Measurements from ENCODE around the gene CASP14.

Gene CASP14

GRCh38 chr19:15025217-15025616, 24.1 kb upstream of the CASP14 start:
- no peak for DNase-seq (ENCODE audit: low read depth, low spot score)
- TF ChIP-seq POLR2AphosphoS5 (IDR thresholded peaks at IDR 0.05; ENCODE audit: borderline replicate concordance, low read depth, low read length): no peak
- TF ChIP-seq FOXP2 (optimal IDR thresholded peaks at IDR 0.05; ENCODE audit: control extremely low read depth, extremely low read length, insufficient read depth): no peak
- TF ChIP-seq EZH2 (IDR thresholded peaks at IDR 0.05): no peak
- Histone ChIP-seq H3K9ac (ENCODE audit: insufficient read length) (no peak overlapping the region), H3K27ac (no peak overlapping the region), H3K36me3 (ENCODE audit: insufficient read depth, low read length) (no peaks in the 10 kb centered on the region), H3K9me3 (ENCODE audit: low read depth, low read length) (no peaks in the 10 kb centered on the region), H3K4me3 (no peak overlapping the region)

GRCh38 chr19:15028490-15028889, 20.8 kb upstream of the CASP14 start:
- TF ChIP-seq EZH2 (IDR thresholded peaks at IDR 0.05) (no peak), FOXP2 (optimal IDR thresholded peaks at IDR 0.05; ENCODE audit: control extremely low read depth, extremely low read length, insufficient read depth) (no peak), POLR2AphosphoS5 (IDR thresholded peaks at IDR 0.05; ENCODE audit: borderline replicate concordance, low read depth, low read length) (no peak)
- no peak for DNase-seq (ENCODE audit: low read depth, low spot score)
- Histone ChIP-seq H3K9me3 (ENCODE audit: low read depth, low read length) (no peaks in the 10 kb centered on the region), H3K9ac (ENCODE audit: insufficient read length) (no peak overlapping the region), H3K36me3 (ENCODE audit: insufficient read depth, low read length) (no peaks in the 10 kb centered on the region), H3K4me3 (no peak overlapping the region), H3K27ac (no peak overlapping the region)

GRCh38 chr19:15031675-15032074, 17.6 kb upstream of the CASP14 start:
- Histone ChIP-seq H3K4me3 (no peak overlapping the region), H3K27ac (no peak overlapping the region), H3K9ac (ENCODE audit: insufficient read length) (no peak overlapping the region), H3K9me3 (ENCODE audit: low read depth, low read length) (no peaks in the 10 kb centered on the region), H3K36me3 (ENCODE audit: insufficient read depth, low read length) (no peaks in the 10 kb centered on the region)
- TF ChIP-seq EZH2 (IDR thresholded peaks at IDR 0.05) (no peak), FOXP2 (optimal IDR thresholded peaks at IDR 0.05; ENCODE audit: control extremely low read depth, extremely low read length, insufficient read depth) (no peak), POLR2AphosphoS5 (IDR thresholded peaks at IDR 0.05; ENCODE audit: borderline replicate concordance, low read depth, low read length) (no peak)
- no peak for DNase-seq (ENCODE audit: low read depth, low spot score)

GRCh38 chr19:15035795-15036311, 13.4 kb upstream of the CASP14 start:
- Histone ChIP-seq H3K9ac (ENCODE audit: insufficient read length) (no peak overlapping the region), H3K9me3 (ENCODE audit: low read depth, low read length) (no peaks in the 10 kb centered on the region), H3K36me3 (ENCODE audit: insufficient read depth, low read length) (no peaks in the 10 kb centered on the region), H3K27ac (no peak overlapping the region), H3K4me3 (no peak overlapping the region)
- no peak for DNase-seq (ENCODE audit: low read depth, low spot score)
- no peak for TF ChIP-seq EZH2 (IDR thresholded peaks at IDR 0.05)
- TF ChIP-seq FOXP2 (optimal IDR thresholded peaks at IDR 0.05; ENCODE audit: control extremely low read depth, extremely low read length, insufficient read depth): no peak
- TF ChIP-seq POLR2AphosphoS5 (IDR thresholded peaks at IDR 0.05; ENCODE audit: borderline replicate concordance, low read depth, low read length): no peak

- no peak for DNase-seq (ENCODE audit: low read depth, low spot score)
- TF ChIP-seq POLR2AphosphoS5 (IDR thresholded peaks at IDR 0.05; ENCODE audit: borderline replicate concordance, low read depth, low read length): no peak
- Histone ChIP-seq H3K36me3 (ENCODE audit: insufficient read depth, low read length) (no peaks in the 10 kb centered on the region), H3K27ac (no peak overlapping the region), H3K9me3 (ENCODE audit: low read depth, low read length) (no peaks in the 10 kb centered on the region), H3K4me3 (no peak overlapping the region), H3K9ac (ENCODE audit: insufficient read length) (no peak overlapping the region)
Measured at GRCh38 chr19:15037586-15037985, 11.7 kb upstream of the CASP14 start.

GRCh38 chr19:15038294-15038693, 11.0 kb upstream of the CASP14 start:
- Histone ChIP-seq H3K36me3 (ENCODE audit: insufficient read depth, low read length) (no peaks in the 10 kb centered on the region), H3K4me3 (no peak overlapping the region), H3K27ac (peak overlapping the region; percentile 29; the same call in 1 of the 2 replicates), H3K9me3 (ENCODE audit: low read depth, low read length) (no peaks in the 10 kb centered on the region), H3K9ac (ENCODE audit: insufficient read length) (no peak overlapping the region)
- DNase-seq (ENCODE audit: low read depth, low spot score): peak; percentile 67
- TF ChIP-seq EZH2 (IDR thresholded peaks at IDR 0.05): no peak
- no peak for TF ChIP-seq POLR2AphosphoS5 (IDR thresholded peaks at IDR 0.05; ENCODE audit: borderline replicate concordance, low read depth, low read length)
- no peak for TF ChIP-seq FOXP2 (optimal IDR thresholded peaks at IDR 0.05; ENCODE audit: control extremely low read depth, extremely low read length, insufficient read depth)

GRCh38 chr19:15042003-15042402, 7.3 kb upstream of the CASP14 start:
- Histone ChIP-seq H3K36me3 (ENCODE audit: insufficient read depth, low read length) (no peaks in the 10 kb centered on the region), H3K9me3 (ENCODE audit: low read depth, low read length) (no peaks in the 10 kb centered on the region), H3K4me3 (no peak overlapping the region), H3K27ac (no peak overlapping the region), H3K9ac (ENCODE audit: insufficient read length) (no peak overlapping the region)
- no peak for DNase-seq (ENCODE audit: low read depth, low spot score)
- TF ChIP-seq EZH2 (IDR thresholded peaks at IDR 0.05): no peak
- TF ChIP-seq FOXP2 (optimal IDR thresholded peaks at IDR 0.05; ENCODE audit: control extremely low read depth, extremely low read length, insufficient read depth): no peak
- no peak for TF ChIP-seq POLR2AphosphoS5 (IDR thresholded peaks at IDR 0.05; ENCODE audit: borderline replicate concordance, low read depth, low read length)

- no peak for TF ChIP-seq FOXP2 (optimal IDR thresholded peaks at IDR 0.05; ENCODE audit: control extremely low read depth, extremely low read length, insufficient read depth)
- no peak for TF ChIP-seq EZH2 (IDR thresholded peaks at IDR 0.05)
- TF ChIP-seq POLR2AphosphoS5 (IDR thresholded peaks at IDR 0.05; ENCODE audit: borderline replicate concordance, low read depth, low read length): no peak
- H3K9ac ChIP-seq (ENCODE audit: insufficient read length): no peak overlapping the region
- H3K4me3 ChIP-seq: no peak overlapping the region
- H3K9me3 ChIP-seq (ENCODE audit: low read depth, low read length): no peaks in the 10 kb centered on the region
- no peak overlapping the region for H3K27ac ChIP-seq
- DNase-seq (ENCODE audit: low read depth, low spot score): no peak
- H3K36me3 ChIP-seq (ENCODE audit: insufficient read depth, low read length): no peaks in the 10 kb centered on the region
Measured at GRCh38 chr19:15042826-15043225, 6.5 kb upstream of the CASP14 start.

GRCh38 chr19:15045506-15045905, 3.8 kb upstream of the CASP14 start:
- H3K9me3 ChIP-seq (ENCODE audit: low read depth, low read length): no peaks in the 10 kb centered on the region
- H3K9ac ChIP-seq (ENCODE audit: insufficient read length): no peak overlapping the region
- no peak overlapping the region for H3K27ac ChIP-seq
- H3K4me3 ChIP-seq: no peak overlapping the region
- no peak for TF ChIP-seq POLR2AphosphoS5 (IDR thresholded peaks at IDR 0.05; ENCODE audit: borderline replicate concordance, low read depth, low read length)
- no peak for TF ChIP-seq FOXP2 (optimal IDR thresholded peaks at IDR 0.05; ENCODE audit: control extremely low read depth, extremely low read length, insufficient read depth)
- TF ChIP-seq EZH2 (IDR thresholded peaks at IDR 0.05): no peak
- no peak for DNase-seq (ENCODE audit: low read depth, low spot score)
- no peaks in the 10 kb centered on the region for H3K36me3 ChIP-seq (ENCODE audit: insufficient read depth, low read length)
